Epithelial cell of proximal tubule (primary cell): ENCODE results near the gene IFNLR1. TPM values are rescaled to one million over a fixed set of nuclear protein-coding genes. Genes with fewer than 3 reads are reported as not detected.
A peak's percentile ranks its signal among the peaks of the same experiment; 100 is the strongest.

ENCODE experiments used
- DNase-seq: peaks from one replicate; pipeline ENCODE4 v3.0.0-alpha.2; 2011; ENCODE audit warnings: low read depth
- H3K4me3 ChIP-seq: 2 replicates; pipeline ENCODE4 v1.5.1; 2011; ENCODE audit warnings: low read depth, mild to moderate bottlenecking, low read length
- total RNA-seq: library from RNA; depleted of rRNA; stranded (reverse); fragments of >200 nt; gene quantifications from 2 replicates; pipeline ENCODE4 v1.2.3, GENCODE V29; 2015
- TF ChIP-seq, protein P1 (sequence below): conservative IDR thresholded peaks from 2 replicates; pipeline ENCODE4 v1.5.1; 2012; ENCODE audit warnings: low read depth, mild to moderate bottlenecking, low read length

IFNLR1 gene
- total RNA-seq, 1 donor from 2014 or later, result 3.6 TPM

GRCh38 chr1:24189528-24189927 lies 2.4 kb upstream of the IFNLR1 start:
- H3K4me3 ChIP-seq, result no peak overlapping the region
- no peak for DNase-seq
- TF ChIP-seq, protein P1, sequence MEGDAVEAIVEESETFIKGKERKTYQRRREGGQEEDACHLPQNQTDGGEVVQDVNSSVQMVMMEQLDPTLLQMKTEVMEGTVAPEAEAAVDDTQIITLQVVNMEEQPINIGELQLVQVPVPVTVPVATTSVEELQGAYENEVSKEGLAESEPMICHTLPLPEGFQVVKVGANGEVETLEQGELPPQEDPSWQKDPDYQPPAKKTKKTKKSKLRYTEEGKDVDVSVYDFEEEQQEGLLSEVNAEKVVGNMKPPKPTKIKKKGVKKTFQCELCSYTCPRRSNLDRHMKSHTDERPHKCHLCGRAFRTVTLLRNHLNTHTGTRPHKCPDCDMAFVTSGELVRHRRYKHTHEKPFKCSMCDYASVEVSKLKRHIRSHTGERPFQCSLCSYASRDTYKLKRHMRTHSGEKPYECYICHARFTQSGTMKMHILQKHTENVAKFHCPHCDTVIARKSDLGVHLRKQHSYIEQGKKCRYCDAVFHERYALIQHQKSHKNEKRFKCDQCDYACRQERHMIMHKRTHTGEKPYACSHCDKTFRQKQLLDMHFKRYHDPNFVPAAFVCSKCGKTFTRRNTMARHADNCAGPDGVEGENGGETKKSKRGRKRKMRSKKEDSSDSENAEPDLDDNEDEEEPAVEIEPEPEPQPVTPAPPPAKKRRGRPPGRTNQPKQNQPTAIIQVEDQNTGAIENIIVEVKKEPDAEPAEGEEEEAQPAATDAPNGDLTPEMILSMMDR, result no peak

GRCh38 chr1:24186711-24186992 lies 437 bp downstream of the IFNLR1 start:
- TF ChIP-seq, protein P1, result no peak
- DNase-seq, result no peak
- peak overlapping the region; percentile 67 for H3K4me3 ChIP-seq

GRCh38 chr1:24186031-24186710 lies 918 bp downstream of the IFNLR1 start:
- DNase-seq, result no peak
- TF ChIP-seq, protein P1, result no peak
- H3K4me3 ChIP-seq, result peak overlapping the region; percentile 67

DNA sequence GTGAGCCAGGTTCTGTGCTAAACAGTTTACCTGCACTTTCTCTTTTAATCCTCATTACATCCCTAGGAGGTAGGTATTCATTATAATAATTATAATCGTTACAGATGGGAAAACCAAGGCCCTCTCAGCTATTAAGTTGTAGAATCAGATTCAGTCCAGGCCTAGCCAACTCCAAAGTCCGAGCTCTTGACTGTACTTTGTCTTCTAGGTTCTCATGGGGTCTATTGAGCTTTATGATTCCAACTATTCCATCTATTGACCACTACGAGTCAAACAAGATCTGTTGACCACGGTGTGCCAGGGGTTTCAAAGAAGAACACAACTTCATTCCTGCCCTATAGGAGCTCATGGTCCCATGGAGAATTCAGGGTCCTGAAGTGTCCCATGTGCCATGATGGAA lies 2.0 kb downstream of the IFNLR1 start:
- TF ChIP-seq, protein P1, result no peak
- no peak overlapping the region for H3K4me3 ChIP-seq
- DNase-seq, result no peak

GRCh38 chr1:24182061-24182460 lies 5.0 kb downstream of the IFNLR1 start:
- TF ChIP-seq, protein P1, result no peak
- H3K4me3 ChIP-seq, result no peak overlapping the region
- no peak for DNase-seq

DNA sequence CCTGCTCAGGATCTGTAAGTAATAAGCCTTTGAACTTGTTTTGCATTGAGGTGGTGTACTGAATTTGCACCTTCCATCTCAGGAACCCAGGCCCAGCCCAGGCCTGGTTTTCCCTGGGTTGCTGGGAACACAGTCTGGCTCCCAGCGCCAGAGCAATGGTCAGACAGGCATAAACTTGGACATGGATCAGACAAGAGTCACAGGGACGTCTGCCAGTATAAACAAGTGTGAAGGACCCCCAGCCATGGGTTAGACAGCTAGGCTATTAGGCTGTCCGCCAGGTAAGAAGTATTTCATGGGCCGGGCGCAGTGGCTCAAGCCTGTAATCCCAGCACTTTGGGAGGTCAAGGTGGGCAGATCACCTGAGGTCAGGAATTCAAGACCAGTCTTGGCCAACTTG lies 5.5 kb downstream of the IFNLR1 start:
- DNase-seq, result no peak
- TF ChIP-seq, protein P1, result no peak
- no peak overlapping the region for H3K4me3 ChIP-seq

DNA sequence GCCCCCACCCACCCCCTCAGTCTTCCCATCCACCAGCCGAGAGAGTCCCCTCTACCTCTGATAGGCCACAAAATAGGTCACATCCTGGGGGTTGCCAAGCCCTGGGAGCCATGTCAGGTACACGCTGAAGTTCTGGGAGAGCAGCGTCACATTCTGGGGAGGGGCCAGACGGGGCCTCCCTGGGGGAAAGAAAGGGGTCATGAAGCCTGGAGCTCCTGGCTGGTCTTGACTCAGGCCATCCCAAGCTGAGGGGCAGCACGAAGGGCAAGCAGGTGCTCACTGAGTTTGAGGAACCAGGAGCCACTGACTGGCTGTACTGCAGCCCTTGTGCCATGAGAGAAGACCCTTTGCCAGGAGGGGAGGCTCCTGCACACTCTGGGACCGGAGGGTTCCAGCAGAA lies 6.4 kb downstream of the IFNLR1 start:
- no peak for DNase-seq
- H3K4me3 ChIP-seq, result no peak overlapping the region
- TF ChIP-seq, protein P1, result no peak
